AG04450 (cell line): ENCODE results near the gene SELPLG. TPM values are rescaled to one million over a fixed set of nuclear protein-coding genes. Genes with fewer than 3 reads are reported as not detected.

Experiments used
- CTCF ChIA-PET: fragments of 300-600, 350-600 bp; formaldehyde crosslinking; extraction: SDS; loops from one replicate; lab custom pipeline; 2022; ENCODE audit warnings: antibody characterized with exemption, inconsistent platforms; lab: Charles Lee
- POLR2A ChIA-PET: fragments of 350-600 bp; formaldehyde crosslinking; extraction: SDS; loops from one replicate; lab custom pipeline; 2021; ENCODE audit warnings: antibody characterized with exemption, inconsistent platforms; lab: Yijun Ruan, JAX
- DNase-seq: peaks from one replicate; pipeline ENCODE4 v3.0.0-alpha.2; 2011; ENCODE audit warnings: low read depth, low spot score
- H3K27ac ChIP-seq: one replicate; pipeline ENCODE4 v1.5.1; 2012; ENCODE audit warnings: low read depth, low read length, control low read depth
- H3K27me3 ChIP-seq: one replicate; pipeline ENCODE4 v1.6.0; 2012; ENCODE audit warnings: low read length; ENCODE audit not compliant: control insufficient read depth, insufficient read depth
- H3K4me3 ChIP-seq: 2 replicates; pipeline ENCODE4 v1.5.1; 2011; ENCODE audit warnings: mild to moderate bottlenecking, low read depth, low read length, control low read depth
- H3K9me3 ChIP-seq: 2 replicates; pipeline ENCODE4 v1.5.1; 2012; ENCODE audit warnings: low read length; ENCODE audit not compliant: control insufficient read depth, insufficient read depth
- CTCF ChIP-seq: IDR thresholded peaks from 2 replicates; pipeline ENCODE4 v1.5.1; 2011; ENCODE audit warnings: low read depth, low read length, control low read depth, inconsistent platforms
- polyA plus RNA-seq: library from polyadenylated mRNA; depleted of rRNA; stranded (reverse); fragments of >200 nt; gene quantifications from 2 replicates; pipeline ENCODE4 v1.2.3, GENCODE V29; 2011

The SELPLG gene
- polyA plus RNA-seq, 1 experiment, result 6.1 TPM

- ChIA-PET CTCF (interaction anchor here (0.8 to 3.7 kb wide), 4 partner anchors 12 to 42 kb away, joined by 4 to 12 read pairs (median 9); no protein-coding TSS in a partner anchor), POLR2A (no interaction called here)
- H3K27me3 ChIP-seq, result no peaks in the 10 kb centered on the region
- H3K27ac ChIP-seq, result no peak overlapping the region
- no peak for DNase-seq
- no peak for TF ChIP-seq CTCF
- H3K4me3 ChIP-seq, result no peak overlapping the region
- H3K9me3 ChIP-seq, result no peaks in the 10 kb centered on the region; the same call in 1 of the 2 replicates
Observed at GRCh38 chr12:108605690-108606406, 27.8 kb downstream of the SELPLG start.

- CTCF ChIA-PET, result interaction anchor here (1.1 to 1.6 kb wide), 2 partner anchors 13 to 41 kb away, joined by 5 to 9 read pairs; no protein-coding TSS in a partner anchor
- no peak for DNase-seq
- no peak overlapping the region for H3K27ac ChIP-seq
- H3K9me3 ChIP-seq, result no peaks in the 10 kb centered on the region; the same call in 1 of the 2 replicates
- no peaks in the 10 kb centered on the region for H3K27me3 ChIP-seq
- no peak overlapping the region for H3K4me3 ChIP-seq
- POLR2A ChIA-PET, result no interaction called here
- TF ChIP-seq CTCF, result no peak
Observed at GRCh38 chr12:108605000-108605689, 28.5 kb downstream of the SELPLG start.

- no peaks in the 10 kb centered on the region for H3K27me3 ChIP-seq
- POLR2A ChIA-PET, result no interaction called here
- no peak for DNase-seq
- no peak for TF ChIP-seq CTCF
- no peak overlapping the region for H3K4me3 ChIP-seq
- CTCF ChIA-PET, result interaction anchor here (0.8 to 1.6 kb wide), 3 partner anchors 13 to 40 kb away, joined by 4 to 9 read pairs (median 5); no protein-coding TSS in a partner anchor
- H3K9me3 ChIP-seq, result no peaks in the 10 kb centered on the region; the same call in 1 of the 2 replicates
- peak overlapping the region; percentile 11 for H3K27ac ChIP-seq
Observed at GRCh38 chr12:108604208-108604941, 29.3 kb downstream of the SELPLG start.

GRCh38 chr12:108603743-108604142 is 30.0 kb downstream of the SELPLG start:
- Histone ChIP-seq H3K27ac (no peak overlapping the region), H3K4me3 (no peak overlapping the region), H3K27me3 (no peaks in the 10 kb centered on the region), H3K9me3 (no peaks in the 10 kb centered on the region; the same call in 1 of the 2 replicates)
- ChIA-PET CTCF (interaction anchor here (0.8 kb wide), 1 partner anchor 14 kb away, joined by 4 read pairs; no protein-coding TSS in a partner anchor), POLR2A (no interaction called here)
- TF ChIP-seq CTCF, result no peak
- DNase-seq, result no peak
